Ramos (cell line): ENCODE results near the gene ANKHD1.

Experiments used
- in situ Hi-C: fragments of 300-500 bp; cut with MboI; formaldehyde crosslinking; loops from one replicate; pipeline ENCODE4 v1.14.3; 2022; ENCODE audit warnings: low sequenced_read_pairs; ENCODE audit not compliant: unreplicated experiment

The ANKHD1 gene

GRCh38 chr5:140557136-140557805 lies 155.6 kb downstream of the ANKHD1 start, which contains the start of gene SRA1:
TSS of gene SRA1 (minus strand) at chr5:140557473. CDS start at chr5:140557452, 21 bp downstream.
- in situ Hi-C loops, result no loop called here

GRCh38 chr5:140557965-140558364 lies 156.3 kb downstream of the ANKHD1 start:
- in situ Hi-C loops, result no loop called here

GRCh38 chr5:140558542-140558941 lies 156.9 kb downstream of the ANKHD1 start:
- in situ Hi-C loops, result no loop called here

DNA sequence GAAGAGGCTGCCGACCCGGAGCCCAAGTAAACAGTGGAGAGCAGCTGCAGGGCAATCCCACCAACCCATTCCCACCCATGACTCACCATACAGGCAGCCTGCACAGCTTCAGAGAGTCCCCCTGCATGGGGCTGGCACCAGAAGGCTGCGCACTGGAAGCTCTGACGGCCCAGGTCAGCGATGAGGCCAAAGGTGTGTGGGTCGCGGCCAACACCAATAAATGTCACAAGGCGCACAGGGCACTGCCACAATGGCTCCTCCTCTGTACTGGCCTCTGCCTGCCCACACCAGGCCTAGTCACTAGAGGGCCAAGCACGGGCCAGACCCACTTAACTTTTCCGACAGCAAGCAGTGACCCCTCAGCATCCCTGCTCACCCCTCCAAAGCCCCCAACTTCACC lies 158.6 kb downstream of the ANKHD1 start:
- in situ Hi-C loops, result no loop called here

DNA sequence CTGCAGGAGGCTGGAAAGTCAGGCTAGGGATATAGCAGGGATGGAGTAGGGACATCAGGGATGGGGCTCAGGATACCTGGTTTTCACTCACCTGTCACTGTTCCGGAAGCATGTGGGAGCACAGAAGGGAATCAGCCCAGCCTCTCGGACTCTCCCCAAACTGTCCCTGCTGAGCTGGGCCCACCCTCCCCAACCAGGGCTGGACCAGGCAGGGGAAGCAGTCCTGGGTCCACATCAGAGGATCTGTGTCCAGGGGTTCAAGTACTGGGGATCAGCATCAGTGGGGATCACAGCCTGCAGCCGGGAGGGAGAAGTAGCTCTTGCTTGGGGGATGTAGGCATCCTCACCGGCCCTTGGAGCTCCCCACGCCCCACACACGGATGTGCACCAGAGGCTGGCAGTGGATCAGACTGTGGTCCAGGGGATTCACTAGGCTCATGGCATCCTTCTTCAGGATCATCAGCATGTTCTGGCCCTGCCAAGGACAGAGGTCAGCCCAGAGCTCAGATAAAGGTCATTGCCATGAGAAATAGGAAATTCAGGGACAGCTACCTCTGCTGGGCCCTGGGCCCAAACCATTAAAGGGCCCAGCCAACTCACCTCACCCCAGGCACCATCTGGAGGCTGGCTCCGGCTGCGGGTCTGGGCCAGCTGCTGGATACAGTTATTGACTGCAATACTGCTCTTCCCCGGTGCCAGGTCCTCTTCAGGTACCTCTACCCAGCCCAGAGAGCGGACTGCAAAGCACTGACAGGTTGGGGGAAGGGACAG lies 160.3 kb downstream of the ANKHD1 start:
- in situ Hi-C loops, result no loop called here

DNA sequence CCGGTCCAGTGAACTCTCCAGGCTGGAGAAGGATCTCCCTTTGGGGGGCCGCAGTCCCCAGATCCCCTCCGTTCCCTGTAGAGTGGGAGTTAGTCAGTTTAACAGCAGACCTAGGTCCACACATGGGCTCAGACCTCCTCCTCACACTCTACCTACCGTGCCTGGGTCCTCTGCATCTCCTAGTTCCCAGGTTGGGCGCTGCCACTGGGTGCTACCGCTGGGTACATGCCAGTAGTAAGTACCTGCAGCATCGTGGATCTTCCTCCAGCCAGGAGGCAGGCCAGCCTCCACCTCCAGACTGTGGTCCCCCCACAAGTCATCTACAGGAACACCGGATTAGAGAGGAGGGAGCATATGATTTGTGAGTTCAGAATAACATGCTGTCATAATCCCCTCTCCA lies 162.0 kb downstream of the ANKHD1 start:
- in situ Hi-C loops, result no loop called here

DNA sequence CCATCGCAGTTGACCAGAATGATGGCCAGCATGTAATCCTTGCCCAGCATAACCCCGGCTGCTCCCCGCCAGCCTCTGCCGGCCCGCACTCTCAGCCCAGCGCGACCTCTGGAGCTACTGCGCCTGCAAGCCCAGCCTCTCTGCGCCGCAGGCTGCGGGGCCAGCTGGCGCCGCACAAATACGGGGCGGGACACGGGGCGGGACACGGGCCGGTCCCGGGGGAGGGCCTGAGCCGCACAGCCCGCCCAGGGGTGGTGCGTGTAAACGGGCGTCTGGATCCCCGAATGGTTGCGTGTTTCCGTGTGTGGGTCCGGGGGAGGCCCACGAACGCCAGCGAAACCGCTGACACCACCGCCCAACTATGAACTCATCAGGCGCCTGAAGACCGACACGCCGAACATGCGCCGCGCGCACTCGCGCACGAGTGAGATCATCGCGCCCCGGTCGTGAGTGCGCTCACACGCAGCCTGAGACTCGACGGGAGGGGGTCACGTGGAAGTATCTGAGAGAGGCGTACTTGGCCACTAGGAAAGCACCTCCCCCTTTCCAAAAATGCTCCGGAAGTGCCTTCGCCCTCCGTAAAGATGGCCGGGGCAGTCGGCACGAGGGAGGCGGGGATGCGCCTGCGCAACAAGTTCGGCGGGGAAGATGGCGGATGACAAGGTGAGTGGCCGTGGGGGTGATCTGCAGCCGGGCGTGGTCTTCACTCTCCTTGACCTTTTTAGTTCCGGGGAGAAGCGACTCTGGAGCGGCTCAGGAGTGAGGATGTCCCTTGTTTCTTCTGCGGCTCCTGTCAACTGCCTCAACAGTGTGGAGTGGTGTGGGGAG lies 162.8 kb downstream of the ANKHD1 start, which contains the start of the genes APBB3 and SLC35A4:
Gene APBB3 (minus strand): TSS at position 403 of the 828 bp plus-strand sequence. CDS start 353 bp downstream, at position 50.
Gene SLC35A4 (plus strand): TSS at position 633 of the 828 bp plus-strand sequence. CDS start 2,342 bp downstream, outside the sequence.
- in situ Hi-C loops, result no loop called here

DNA sequence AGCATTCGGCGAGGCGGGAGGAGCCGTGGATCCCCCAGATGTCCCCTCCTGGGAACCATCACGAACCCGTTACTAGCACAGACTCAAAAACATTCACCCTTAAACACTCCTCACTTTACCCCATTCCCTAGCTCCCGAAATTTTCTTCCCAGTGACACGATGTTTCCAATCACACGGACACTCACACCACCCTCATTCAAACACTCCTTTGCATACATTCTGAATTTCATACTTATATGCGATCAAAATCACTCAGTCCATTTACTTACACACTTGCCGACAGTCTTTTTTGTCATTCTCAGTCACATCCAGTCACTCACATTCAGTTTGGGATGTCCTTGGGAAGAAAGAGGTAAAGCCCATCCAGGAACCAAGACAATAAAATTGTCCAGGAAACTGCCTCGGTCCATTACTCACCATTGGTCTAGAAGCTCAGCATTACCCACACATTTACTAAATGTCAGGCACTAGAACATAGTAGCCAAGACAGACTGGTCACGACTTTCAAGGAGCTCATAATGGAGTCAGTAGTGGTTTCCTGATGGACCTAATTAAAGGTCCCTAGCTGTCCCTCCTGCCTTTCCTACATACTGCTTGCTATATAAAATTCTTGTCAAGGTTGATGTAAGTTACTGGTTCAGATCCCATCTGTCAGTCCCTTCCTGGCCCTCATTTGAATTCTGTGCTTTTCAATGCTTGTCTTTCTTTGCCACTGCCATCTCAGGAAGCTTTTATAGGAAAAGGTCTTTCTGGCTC lies 163.6 kb downstream of the ANKHD1 start:
- in situ Hi-C loops, result no loop called here

DNA sequence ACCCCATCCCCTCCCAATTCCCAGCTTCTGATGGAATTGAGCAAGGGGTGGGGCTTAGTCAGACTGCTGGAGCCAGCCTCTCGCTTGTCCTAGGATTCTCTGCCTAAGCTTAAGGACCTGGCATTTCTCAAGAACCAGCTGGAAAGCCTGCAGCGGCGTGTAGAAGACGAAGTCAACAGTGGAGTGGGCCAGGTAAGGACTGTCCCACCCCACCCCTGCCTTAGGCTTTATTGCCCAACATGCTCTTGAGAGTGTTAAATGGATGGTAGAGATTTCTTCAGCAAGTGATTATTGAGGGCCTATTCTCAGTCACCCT lies 164.1 kb downstream of the ANKHD1 start:
- in situ Hi-C loops, result no loop called here

GRCh38 chr5:140566665-140567064 lies 165.0 kb downstream of the ANKHD1 start:
- in situ Hi-C loops, result no loop called here

DNA sequence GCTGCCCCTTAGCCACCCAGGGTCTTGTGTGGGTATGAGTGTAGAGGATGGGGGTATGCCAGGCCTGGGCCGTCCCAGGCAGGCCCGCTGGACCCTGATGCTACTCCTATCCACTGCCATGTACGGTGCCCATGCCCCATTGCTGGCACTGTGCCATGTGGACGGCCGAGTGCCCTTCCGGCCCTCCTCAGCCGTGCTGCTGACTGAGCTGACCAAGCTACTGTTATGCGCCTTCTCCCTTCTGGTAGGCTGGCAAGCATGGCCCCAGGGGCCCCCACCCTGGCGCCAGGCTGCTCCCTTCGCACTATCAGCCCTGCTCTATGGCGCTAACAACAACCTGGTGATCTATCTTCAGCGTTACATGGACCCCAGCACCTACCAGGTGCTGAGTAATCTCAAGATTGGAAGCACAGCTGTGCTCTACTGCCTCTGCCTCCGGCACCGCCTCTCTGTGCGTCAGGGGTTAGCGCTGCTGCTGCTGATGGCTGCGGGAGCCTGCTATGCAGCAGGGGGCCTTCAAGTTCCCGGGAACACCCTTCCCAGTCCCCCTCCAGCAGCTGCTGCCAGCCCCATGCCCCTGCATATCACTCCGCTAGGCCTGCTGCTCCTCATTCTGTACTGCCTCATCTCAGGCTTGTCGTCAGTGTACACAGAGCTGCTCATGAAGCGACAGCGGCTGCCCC lies 165.6 kb downstream of the ANKHD1 start:
- in situ Hi-C loops, result no loop called here

DNA sequence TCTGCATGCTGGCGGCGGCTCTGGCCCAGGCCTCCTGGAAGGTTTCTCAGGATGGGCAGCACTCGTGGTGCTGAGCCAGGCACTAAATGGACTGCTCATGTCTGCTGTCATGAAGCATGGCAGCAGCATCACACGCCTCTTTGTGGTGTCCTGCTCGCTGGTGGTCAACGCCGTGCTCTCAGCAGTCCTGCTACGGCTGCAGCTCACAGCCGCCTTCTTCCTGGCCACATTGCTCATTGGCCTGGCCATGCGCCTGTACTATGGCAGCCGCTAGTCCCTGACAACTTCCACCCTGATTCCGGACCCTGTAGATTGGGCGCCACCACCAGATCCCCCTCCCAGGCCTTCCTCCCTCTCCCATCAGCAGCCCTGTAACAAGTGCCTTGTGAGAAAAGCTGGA lies 166.2 kb downstream of the ANKHD1 start:
- in situ Hi-C loops, result no loop called here

- in situ Hi-C loops, result no loop called here
Observed at GRCh38 chr5:140568443-140569063, 166.9 kb downstream of the ANKHD1 start.

DNA sequence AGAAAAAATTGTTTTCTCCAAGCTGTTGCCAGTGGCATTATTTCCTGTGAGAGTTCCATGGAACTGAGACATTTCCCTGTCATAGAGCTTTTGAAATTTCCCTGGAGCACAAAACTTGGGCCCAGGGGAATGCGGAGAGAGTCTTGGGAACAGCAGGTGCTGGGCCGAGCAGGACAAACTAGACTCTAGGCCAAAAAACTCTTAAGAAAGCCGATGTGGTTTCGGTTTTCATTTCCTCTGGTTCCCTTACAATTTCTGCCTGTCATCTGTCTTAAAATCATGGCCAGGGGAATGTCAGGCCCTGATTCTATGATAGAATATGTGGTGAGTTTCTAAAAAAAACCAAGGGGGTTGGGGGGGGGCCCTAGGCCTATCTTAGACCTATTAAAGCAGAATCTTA lies 167.6 kb downstream of the ANKHD1 start:
- in situ Hi-C loops, result no loop called here

DNA sequence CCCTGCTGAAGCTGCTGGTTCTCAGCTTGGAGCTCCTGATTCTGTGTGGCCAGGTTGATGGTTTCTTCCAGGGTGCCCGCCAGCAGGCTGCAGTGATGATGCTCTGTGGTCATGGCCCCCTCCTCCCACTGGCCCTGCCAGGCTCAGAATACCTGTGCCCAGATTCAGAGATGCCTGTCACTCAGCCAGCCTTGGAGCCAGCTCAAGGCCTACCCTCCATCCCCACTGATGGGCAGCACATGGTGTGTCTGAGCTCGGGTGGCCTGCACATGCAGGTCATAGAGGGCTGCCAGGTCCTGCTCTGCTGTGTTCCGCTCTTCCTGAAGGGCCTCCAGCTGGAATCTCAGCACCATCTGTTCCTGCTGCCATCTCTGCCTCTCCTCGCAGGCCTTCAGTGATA lies 168.4 kb downstream of the ANKHD1 start:
- in situ Hi-C loops, result no loop called here

GRCh38 chr5:140570488-140570887 lies 168.9 kb downstream of the ANKHD1 start:
- in situ Hi-C loops, result no loop called here

GRCh38 chr5:140571105-140571504 lies 169.5 kb downstream of the ANKHD1 start:
- in situ Hi-C loops, result no loop called here

GRCh38 chr5:140573683-140574082 lies 172.1 kb downstream of the ANKHD1 start:
- in situ Hi-C loops, result no loop called here

GRCh38 chr5:140574165-140574564 lies 172.5 kb downstream of the ANKHD1 start:
- in situ Hi-C loops, result no loop called here
